HG03342 (cell line): ENCODE measurements around the gene DARS1.
A peak's percentile ranks its signal among the peaks of the same experiment; 100 is the strongest.

Source experiments
- ATAC-seq: cut with Tn5 transposase; IDR thresholded peaks from one replicate; pipeline ENCODE4 v1.9.1; 2021; ENCODE audit warnings: mild to moderate bottlenecking, moderate library complexity; ENCODE audit not compliant: unreplicated experiment

Gene DARS1

DNA sequence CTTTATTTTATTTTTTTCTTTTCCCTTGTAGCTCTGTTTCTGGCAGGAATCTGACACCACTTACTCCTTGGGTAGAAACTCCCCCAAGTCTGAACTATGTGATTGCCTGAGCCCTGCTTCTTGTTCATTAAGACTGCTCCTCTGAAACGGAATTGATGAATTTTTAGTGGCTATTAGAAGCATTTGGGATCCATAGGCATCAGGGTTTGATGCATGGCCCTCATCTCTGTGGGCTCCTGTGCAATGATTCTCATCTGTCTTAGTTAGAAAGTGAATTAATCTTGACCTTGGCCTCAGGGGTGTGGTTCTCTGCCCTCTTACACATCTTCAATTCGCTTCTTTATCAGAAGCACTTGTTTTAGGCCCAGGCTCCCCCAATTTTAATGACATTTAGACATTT is 31.0 kb upstream of the DARS1 start:
- no peak for ATAC-seq

DNA sequence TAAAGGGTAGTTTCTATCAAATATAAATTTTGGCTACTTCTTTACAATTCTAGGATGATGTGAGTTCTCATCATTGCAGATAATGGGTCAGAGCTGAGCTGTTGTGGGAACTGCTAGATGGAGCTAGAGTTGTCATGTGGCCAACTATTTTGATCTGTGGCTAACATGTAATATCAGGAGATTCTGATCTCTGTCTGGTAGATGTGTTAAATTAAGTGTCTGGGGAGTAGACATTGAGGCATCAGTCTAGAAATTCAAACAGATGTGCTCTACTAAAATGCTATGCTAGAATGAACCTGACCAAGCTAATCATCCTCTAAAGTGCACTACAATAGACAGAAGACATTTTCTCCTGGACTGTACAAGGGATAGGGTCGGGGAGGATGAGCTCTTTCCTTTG is 30.3 kb upstream of the DARS1 start:
- ATAC-seq = no peak

DNA sequence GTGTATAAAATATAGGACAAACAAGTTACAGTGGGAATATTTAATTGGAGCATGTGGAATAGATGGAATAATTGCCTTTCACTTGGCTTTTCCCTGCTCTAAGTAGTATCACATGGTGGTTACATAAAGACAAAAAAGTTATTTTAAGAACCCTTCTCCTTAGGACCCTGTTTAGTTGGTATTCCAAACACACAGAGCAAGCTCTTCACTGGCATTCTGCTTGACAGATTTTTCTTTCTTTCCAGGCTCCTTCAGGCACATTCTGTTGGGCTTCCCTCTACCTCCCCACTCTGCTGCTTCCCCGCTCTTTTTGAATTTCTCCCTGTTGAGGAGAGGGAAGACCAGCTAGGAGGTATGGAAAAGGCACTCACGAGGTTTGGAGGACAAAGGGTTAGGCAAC is 29.0 kb upstream of the DARS1 start:
- no peak for ATAC-seq

DNA sequence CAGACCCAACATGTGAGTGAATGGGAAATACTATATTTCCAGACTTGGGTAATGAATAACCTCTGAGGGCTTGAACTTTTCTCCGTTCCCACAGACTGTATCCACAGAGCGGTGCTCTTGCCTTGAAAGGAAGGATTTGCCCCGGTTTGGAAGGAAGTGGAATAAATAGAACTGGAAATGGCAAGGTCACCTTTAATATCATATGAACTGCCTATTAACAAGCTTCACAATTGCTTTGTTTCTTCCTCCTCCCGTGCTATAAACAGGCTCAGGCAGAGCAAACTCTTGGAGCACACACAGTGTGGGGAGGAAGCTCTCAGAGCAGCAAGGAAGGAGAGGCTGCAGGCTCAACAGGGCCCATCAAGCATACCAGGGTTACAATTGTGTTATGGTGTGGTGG is 28.5 kb upstream of the DARS1 start:
- ATAC-seq = no peak

DNA sequence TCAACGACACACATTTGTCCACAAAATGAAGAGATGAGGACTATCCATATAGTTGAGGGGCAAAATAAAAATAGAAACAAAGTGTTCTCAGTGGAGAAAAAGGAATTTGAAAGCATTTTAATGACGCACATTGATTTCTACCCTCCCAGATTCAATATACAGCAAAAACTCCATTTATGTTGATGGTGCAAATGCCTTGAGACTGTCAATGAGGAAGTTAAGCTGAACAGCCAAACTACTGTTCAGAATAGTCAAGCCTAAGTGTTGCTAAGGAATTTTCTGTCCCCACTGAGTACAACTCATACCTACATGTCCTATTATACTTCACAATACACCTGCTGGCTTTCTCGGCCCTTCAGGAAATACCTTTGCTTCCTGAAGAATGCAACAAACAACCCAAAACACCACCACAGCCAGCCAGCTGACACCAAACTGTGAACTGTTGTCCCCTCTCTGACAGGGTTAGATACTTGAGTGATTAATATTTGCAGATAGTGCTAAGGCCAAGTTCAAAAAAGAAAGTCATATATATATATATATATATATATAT is 27.8 kb upstream of the DARS1 start:
- ATAC-seq = no peak

DNA sequence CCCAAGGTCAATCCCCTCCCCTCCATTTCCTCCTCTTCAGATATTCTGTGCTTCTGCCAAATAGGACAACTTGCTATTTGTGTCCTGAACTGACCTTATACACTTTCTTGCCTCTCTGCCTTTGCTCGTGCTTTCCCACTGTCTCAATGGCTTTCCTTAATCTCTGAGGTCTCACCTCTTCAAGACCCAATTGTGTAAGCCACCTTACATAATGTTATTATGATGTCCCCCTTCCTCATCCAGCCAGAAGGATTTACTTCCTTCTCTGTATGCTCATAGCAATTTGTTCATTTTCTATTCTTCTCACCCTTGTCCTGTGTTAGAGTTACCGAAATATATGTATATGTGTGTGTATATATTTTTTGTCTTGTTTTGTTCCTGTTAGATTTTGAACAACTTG is 26.9 kb upstream of the DARS1 start:
- ATAC-seq = no peak

DNA sequence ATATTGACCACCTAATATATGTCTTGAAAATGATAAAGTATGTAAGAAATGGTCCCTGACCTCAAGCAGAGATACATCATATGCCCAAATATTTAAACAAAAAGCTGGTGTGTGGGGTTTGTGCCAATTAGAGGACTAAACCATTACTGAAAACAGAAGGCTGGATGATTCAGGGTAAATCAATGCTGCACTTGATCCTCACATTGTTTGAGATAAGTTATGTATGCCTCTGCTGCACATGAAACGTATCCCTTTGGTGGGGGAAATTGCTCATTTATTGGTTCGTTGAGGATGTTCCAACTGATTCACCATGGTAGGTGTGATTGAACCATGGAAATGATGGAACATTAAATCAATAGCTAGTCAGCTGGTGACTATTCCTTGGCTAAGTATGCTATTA is 24.7 kb upstream of the DARS1 start:
- ATAC-seq = no peak

DNA sequence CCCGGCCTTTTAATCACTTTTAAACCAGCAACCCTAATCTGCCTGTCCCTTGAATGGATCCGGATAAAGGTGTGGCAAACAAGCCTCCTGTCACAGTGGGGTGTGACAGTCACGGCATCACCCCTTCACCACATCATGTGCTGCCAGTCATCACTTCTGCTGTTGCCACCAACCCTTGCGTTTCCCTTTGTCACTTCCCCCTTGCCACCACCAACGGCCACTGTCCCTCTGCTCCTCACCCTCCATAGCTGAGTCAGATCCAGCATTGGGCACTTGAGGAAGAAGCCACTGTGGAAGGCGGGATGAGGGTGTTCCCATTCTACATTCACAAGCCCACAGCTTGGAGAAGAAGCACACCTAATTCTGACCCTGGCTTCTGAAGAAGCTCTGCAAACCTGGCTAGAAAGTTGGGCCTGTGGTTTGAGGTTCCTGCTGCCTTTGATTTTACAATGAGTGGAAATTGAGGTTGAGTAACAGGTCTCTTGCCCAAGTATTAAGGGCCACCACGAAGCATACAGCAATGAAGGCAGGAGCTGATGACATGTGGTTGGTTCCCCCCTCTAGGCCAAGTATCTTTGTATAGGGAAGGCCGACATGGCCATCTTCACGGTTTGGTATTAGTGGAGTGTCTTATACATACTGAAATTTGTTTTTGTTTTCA is 22.9 kb upstream of the DARS1 start:
- ATAC-seq = no peak

DNA sequence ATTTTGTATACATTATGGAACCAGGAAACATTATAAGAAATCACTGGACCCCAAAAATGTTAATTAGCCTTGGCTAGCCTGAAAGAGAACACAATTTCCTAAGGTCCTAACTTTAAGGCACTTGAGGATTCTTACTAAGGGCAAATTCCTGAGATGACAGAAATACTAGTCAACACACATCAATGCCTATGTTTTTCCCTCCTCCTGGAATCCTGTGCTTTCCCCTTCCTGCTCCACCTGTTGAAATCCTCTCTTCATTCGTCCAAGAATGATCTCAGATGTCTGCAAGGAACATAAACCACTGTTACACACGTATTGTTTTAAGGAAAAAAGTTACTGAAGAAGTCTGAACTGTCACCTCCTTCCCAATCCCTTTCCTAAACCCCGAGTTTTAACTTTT is 21.2 kb upstream of the DARS1 start:
- no peak for ATAC-seq

DNA sequence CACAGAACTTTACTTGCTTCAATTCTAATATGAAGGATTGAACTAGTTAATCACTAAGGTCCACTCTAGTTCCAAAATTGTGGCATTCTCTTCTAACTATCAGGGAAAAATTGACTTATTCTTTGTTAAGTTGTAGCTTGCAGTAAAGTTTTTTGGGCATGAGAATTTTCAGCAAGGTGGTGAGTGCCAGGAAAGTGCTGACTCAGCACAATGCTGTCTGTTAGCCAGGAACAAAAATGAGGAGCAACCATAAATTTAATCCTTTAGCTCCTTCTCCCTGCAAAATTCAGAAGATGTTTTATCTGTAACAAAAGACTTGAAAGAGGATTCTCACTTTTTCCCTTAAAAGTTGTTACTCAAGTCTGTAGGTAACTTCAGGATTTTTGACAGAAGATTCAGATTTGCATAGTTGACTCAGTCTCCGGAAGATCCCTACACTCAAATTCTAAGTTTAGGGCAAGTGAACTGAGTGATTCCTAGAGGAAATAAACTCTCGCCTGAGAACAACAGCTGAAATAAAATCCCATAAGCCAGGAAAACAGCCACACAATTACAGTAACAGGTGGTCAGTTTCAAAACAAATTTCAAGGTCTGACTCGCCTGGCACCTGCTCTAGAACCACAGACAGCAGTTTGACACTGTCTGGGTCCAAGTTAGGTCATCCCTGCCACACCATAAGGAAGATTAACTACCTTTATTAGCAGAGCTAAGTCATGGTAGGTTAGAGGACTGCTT is 20.2 kb upstream of the DARS1 start:
- ATAC-seq = no peak

DNA sequence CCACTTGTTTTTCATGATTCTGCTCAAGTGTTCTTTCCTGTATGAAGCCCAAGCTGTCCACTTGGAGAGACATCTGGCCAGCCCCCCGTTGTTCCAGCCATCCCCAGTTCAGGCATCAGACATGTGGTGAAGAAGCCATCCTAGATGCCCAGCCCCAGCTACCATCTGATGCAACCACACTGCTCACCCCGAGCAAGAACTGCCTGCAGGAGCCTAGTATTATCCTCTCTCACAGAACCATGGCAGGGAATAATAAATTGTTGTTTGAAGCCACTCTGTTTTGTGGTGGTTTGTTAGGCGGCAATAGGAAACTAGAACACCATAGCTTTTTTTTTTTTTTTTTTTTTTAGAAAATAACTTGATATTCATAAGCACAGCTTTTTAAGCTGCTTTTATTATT is 19.5 kb upstream of the DARS1 start:
- ATAC-seq = no peak

DNA sequence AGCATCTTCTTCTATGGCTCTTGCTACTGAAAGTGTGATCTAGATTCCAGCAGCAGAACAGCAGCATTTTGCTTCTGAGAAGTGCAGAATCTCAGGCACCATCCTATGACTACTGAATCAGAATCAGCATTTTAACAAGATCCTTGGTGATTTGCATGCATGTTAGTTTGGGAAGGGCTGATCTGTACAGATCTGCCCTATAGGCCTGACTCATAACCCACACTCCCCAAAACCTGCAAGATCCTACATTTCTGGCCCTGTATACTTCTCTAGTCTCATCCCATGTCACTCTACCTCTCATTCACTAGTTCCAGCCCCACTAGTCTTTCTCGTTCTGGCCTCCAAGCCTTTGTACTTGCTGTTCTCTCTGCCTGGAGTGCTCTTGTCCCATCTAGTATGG is 15.7 kb upstream of the DARS1 start:
- no peak for ATAC-seq

DNA sequence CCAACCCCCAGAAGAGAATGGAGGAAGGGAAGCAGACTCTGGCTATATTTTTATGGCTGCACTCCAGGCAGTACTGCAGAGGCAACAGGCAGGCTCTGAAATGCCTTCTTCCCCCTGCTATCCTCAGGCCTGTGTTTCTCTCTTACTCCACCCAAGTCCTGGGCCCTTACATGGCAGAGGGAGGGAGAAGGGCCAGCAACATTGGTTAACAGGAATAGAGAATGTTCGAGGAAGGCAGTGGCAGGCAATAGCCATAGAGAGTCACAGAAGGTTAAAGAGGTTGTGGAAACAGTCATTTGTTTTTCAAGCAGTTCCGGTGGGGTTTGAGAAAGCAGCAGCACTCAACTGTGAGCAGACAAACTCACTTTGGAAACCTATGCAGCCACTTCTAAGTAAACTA is 15.1 kb upstream of the DARS1 start:
- peak; percentile 59 for ATAC-seq

DNA sequence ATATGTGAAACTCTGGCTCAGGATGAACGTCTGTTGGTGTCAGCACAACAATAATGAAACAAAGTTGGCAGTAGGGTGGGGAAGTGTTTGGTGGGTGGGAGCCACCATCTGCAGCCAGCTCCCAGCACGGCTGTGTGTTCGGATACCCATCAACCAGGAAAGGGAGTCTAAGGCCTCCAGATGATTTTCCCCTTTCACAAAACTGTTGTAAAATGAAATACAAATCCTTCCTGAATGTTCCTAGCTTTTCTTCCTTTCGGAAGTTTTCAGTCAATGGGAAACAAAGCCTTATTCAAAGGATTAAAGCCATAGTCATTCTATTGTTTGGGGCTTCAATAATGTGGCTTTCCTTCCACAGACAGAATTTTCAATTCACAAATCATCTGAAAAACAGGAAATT is 14.5 kb upstream of the DARS1 start:
- ATAC-seq = no peak

DNA sequence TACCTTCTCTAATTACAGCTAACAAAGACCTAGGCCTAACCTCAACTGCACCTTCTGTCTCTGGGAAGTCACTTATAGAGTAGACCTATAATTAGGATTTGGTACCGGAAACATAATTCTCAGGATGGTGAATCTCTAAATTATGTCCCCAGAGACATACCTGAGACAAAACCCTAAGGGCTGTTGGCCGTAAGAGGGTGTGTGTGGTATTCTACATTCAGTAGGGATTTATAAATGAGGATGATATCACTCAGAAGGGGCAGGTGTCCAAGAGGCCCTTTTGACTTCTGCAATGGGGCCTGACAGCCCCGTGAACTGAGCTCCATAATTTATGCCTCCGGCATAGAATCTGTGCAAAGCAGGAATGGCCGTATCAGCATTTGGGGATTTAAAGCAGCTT is 13.5 kb upstream of the DARS1 start:
- no peak for ATAC-seq

DNA sequence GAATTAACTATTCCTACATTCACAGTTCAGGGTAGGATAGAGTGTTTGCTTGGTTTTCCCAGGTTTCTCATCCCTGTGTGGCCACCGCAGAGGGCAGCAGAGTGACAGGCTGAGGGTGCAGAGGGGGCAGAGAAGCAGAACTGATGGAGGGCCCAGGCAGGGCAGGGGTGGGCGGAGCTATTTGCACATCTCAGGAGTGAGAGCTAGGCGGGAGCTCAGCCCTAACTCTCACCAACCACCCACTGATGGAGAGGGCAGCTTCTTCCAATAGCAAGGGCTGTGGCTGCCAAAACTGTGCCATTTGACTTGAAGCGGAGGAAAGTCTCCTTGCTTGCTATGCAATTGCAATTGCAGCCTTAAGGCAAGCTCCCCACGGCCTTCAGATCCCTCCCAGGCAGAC is 12.0 kb upstream of the DARS1 start:
- ATAC-seq = peak; percentile 47

DNA sequence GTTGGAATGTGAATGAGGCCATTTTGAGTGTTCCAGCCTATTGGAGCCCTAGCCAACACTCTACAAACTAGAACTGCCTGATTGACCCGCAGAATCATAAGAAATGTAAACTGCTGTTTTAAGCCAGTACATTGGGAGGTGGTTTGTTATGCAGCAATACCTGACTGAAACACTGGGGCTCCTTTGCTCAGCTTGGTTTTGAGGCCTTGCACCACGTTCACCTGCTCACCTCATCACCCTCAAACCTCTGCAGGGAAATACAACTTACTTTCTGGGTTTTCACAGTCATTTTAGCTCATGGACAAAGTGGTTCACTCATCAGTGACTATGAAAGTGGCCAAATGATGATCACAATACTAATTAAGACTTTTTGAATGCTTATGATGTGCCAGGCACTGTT is 10.9 kb upstream of the DARS1 start:
- no peak for ATAC-seq

DNA sequence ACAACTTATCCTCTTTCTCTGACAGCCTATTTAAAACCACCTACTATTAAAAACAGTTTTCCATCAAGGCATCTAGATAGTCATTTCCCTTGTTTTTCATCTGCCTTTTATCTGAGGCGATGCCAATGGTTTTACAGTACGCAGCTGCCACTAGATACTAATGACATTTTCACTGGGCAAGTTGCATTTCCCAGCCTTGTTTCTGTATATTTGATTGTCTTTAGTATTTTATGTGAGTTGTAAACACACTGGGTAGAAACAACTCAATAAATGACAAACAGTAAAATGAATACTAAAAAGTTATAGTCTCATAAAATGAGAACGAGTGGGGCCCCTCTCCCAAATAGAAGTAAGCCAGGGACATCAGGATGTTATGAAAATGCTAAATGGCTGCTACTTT is 8.9 kb upstream of the DARS1 start:
- no peak for ATAC-seq

DNA sequence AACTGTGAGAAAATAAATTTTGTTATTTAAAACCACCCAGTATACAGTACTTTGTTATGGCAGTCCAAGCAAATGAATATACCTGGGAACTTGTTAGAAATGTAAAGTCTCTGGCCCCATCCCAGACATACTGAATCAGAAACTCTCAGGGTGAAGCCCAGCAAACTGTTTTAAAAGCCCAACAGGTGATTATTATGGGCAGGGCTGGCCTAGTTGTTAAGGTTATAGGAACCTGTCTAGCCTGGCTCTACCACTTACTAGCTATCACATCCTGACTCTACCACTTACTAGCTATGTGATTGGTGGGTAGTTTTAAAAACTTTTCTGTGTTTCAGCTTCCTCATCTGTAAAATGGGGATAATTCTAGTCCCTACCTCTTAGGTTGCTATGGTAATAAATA is 8.0 kb upstream of the DARS1 start:
- ATAC-seq = no peak

DNA sequence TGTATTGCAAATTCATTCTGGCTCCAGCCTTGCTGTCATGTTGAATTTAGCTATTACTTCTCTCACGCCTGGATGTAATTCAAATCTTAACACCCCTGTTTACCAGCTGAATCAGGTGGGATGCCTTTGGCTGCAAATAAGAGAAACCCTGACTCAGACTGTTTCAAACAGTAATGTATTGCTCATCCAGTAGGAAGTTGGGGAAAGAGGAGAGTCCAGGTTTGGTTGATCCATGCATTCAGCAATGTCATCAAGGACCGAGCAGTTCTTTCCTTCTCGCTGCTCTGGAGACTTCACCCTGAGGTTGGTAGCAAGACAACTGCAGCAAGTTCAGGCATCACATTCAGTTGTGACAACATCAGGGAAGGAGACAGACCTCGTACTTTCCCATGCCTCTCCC is 6.4 kb upstream of the DARS1 start:
- ATAC-seq = no peak

DNA sequence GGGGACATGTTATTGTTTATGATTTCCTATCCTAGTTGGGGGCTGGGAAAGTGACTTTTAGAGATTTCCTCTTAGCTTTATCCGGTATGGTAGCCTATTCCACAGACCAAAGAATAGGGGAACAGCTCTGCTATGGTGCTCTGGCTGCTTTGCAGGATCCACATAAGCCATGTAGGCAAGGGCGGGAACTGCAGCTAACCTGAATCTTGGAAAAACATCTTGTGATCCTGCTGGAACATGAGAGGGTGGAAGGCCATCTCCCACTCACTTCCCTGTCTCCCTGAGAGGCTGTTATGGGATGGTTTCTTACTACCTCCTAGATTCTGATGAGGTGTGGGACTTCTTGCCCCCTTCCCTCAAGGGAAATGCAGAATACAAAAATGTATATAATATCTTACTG is 2.0 kb upstream of the DARS1 start:
- no peak for ATAC-seq

DNA sequence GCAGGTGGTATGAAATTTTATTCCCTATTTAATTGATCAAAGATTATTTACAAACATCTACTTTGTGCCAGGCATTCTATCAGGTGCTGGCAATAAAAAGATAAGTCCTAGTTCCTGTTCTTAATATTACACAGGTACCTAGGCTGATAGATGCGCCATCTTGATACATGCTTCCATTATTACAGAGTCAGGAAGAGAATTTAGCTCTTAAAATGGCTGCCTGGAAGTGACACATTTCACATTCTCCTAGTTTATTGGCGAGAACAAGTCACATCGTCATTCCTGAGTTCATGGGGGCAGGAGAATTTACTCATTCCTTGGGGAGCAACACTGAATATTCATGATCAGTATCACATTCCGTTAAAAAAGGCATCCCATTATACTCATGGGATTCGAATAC is 1.1 kb upstream of the DARS1 start:
- no peak for ATAC-seq
